Metanephros (tissue), 1 donor: ENCODE data around the gene SPACA7. TPM values are rescaled to one million over a fixed set of nuclear protein-coding genes. Genes with fewer than 3 reads are reported as not detected.

Experiments used
- total RNA-seq: library from RNA; depleted of rRNA; stranded (reverse); fragments of >200 nt; gene quantifications from one replicate; pipeline ENCODE4 v1.2.3, GENCODE V29; 2014

SPACA7 gene
- not detected for total RNA-seq

GRCh38 chr13:112376050-112376681, at the start of gene SPACA7:
Gene SPACA7, plus strand, starts transcription at chr13:112376355. Its CDS starts 31 bp downstream, at chr13:112376386.

Other genes starting within 250 kb of the SPACA7 start
- gene TUBGCP3, start 211.8 kb downstream of the SPACA7 start, total RNA-seq = 40.5 TPM